GM20000 (cell line): Measurements from ENCODE around the gene SLC11A2.
"Not testable (repeated sequence)": the region's sequence is repeated elsewhere in the genome, so short reads cannot be mapped to it uniquely, and the experiment has no call there.

Experiments
- DNase-seq: peaks from one replicate; pipeline ENCODE4 v3.0.0; 2012; ENCODE audit warnings: low spot score
- CTCF ChIP-seq: IDR thresholded peaks from 2 replicates; pipeline ENCODE4 v1.5.1; 2012; ENCODE audit warnings: mild to moderate bottlenecking, control low read depth; ENCODE audit errors: extremely low read depth, missing control alignments

Gene SLC11A2

GRCh38 chr12:51017452-51017851 lies 8.7 kb downstream of the SLC11A2 start:
- DNase-seq, result no peak
- TF ChIP-seq CTCF, result no peak

- DNase-seq, result not testable (repeated sequence)
Observed at GRCh38 chr12:51014467-51014866, 11.7 kb downstream of the SLC11A2 start.

GRCh38 chr12:51013441-51013840 lies 12.7 kb downstream of the SLC11A2 start:
- DNase-seq, result no peak
- TF ChIP-seq CTCF, result no peak

DNA sequence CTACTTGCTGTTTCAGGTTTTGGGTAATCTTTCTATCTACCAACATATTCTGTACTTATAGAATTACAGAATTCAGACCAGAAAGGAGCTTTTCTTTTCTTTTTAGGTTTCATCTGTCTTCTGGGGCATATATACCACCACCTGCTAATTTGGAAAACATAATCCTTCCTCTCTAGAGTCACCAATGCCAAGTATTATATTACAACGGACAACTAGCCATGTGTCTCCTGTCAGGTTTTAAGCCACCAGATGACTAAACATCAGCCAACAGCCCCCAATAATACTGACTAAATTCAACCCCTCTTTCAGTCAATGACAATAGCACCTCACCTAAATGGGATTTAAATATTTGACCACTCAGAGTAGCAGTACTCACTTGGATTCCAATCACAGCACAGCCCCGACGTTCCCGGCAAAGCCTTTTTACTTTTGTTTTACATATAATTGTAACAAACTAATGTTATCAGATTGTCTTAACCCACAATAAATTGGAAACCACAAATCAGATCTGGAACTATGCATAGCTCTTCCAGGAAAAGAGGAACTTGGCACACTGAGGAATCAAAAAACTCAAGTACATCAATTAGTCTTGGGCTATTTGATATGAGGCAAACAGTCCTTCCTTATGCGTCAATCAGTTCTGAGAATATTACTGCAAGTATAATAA lies 13.5 kb downstream of the SLC11A2 start:
- no peak for DNase-seq
- TF ChIP-seq CTCF, result no peak

GRCh38 chr12:51011955-51012354 lies 14.2 kb downstream of the SLC11A2 start:
- no peak for DNase-seq
- no peak for TF ChIP-seq CTCF

DNA sequence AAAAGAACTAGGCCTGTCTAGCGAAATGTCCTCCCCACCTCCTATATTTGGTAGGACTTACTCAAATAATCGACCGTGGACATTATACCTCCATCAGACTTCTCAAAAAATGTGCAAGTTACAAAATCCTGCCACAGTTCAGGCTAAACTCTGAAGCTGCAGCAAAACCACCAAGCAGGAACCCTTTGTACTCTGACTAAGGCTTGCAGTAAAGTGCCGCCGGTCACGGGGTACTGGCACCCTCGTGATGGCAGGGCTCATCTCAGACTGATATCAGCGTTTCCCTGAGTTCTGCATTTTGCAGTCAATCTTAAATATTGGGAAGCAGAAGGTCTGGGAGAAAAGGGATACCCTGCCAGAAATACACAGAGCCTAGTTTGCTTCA lies 17.1 kb downstream of the SLC11A2 start:
- TF ChIP-seq CTCF, result no peak
- DNase-seq, result no peak

DNA sequence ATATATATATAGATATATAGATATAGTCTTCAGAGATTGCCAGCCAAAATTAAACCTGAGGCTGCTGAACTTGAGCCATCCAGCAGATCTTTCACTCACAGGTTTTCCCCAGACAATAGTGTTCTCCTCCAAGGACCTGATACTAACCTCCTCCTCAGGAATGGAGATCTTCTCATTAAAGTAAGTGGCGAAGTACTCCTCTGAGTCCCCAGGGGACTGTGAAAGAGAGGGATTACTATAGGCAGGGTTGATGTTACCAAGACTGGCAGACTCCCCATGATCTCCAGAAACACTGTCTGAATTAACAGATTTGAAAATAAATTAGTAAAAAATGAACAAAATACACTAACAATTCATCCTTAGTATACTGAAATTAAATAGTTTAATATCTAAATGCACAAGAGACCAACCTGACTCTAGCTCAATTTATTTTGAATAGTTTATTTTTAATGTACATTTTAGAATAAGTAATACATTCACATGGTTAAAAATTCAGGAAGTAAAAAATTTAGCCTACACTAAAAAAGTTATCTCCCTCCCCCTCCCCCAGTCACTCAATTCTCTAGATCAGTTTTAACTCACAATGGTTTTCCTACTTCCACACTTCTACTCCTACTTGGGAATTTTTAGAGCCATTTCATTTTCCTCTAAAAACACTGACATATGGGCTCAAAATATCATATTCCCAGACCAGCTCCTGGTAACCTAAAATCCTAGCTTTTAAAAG lies 17.7 kb downstream of the SLC11A2 start:
- TF ChIP-seq CTCF, result no peak
- DNase-seq, result no peak

DNA sequence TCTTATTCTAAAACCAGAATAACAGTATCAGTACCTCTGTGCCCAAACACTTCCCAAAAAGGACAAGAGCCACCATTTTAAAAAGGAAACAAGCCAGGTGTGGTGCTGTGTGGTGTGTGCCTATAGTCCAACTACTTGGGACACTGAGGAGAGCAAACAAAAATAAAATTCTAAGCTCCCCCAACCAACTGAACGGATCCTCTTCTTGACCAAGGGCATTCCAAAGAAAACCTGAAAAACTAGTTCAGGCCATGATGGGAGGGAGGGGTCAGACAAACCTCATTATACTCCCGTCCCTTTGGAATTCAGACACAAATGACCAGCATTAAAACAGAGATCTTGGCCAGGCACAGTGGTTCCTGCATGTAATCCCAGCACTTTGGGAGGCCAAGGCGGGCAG lies 20.5 kb downstream of the SLC11A2 start:
- TF ChIP-seq CTCF, result no peak
- no peak for DNase-seq
